HG02642 (cell line): ENCODE results near the gene PPP2R2C.

Experiments
- ATAC-seq: cut with Tn5 transposase; IDR thresholded peaks from one replicate; pipeline ENCODE4 v1.9.1; 2021; ENCODE audit warnings: mild to moderate bottlenecking; ENCODE audit not compliant: unreplicated experiment, poor library complexity

PPP2R2C gene

DNA sequence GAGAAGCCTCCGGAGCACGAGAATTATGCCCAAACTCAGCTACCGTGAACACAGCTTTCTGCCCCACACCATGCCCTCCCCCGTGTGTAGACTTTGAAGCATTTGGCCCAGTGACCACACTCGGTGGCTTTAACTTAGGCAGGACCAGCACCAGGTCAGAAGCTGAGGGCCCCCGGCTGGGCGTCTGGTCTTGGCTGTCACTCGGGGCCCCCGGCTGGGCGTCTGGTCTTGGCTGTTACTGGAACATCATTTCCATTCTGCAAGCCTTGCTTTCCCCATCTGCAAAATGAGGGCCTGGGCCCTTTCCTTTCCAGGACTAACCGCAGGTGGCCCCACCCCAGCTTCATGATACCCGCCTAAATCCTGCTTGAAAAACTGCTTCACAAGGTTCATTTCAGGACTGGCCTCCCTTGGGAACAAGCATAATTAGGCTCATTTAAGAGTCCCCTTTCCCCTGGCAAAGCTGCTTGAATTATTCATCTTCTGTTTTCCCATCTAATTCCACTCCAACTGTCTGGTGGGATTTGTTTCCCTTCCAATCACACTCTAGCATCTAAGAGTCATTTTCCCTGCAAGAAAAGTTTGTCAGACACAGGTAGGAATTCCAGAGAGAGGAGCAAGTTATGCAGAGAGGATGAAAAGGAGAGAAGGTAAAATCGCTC lies 120.3 kb downstream of the PPP2R2C start:
- ATAC-seq = no peak

DNA sequence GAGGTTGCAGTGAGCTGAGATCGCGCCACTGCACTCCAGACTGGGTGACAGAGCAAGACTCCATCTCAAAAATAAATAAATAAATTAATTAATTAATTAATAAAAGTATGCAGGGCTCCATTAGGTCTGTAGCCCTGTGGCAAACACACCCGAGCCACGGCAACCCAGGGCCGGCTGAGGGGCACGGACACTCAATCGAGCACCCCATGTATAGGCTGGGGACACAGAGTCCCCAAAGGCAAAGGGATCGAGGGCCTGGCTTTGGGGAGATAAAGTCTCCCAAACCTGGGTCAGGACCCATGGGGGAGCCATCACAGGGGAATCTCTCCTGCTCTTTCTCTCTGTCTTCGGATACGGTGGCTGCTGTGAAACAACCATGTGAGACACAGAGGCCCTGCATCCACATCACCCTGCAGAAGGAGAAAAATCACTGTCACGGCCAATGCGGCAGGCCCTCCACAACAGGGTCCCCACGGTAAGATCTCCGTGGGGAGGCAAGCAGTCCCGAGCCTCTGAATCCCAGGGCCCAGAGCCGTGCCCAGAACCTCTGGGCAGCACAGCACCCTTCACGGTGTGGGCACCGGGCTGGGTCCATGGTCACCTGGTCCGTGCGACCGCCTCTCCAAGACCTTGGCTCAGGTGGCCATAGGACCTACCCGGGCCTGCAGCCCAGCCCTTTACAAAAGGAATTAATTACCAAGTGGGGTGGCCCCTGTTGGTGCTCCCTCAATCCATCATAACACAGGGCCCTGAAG lies 121.0 kb downstream of the PPP2R2C start:
- ATAC-seq = no peak

DNA sequence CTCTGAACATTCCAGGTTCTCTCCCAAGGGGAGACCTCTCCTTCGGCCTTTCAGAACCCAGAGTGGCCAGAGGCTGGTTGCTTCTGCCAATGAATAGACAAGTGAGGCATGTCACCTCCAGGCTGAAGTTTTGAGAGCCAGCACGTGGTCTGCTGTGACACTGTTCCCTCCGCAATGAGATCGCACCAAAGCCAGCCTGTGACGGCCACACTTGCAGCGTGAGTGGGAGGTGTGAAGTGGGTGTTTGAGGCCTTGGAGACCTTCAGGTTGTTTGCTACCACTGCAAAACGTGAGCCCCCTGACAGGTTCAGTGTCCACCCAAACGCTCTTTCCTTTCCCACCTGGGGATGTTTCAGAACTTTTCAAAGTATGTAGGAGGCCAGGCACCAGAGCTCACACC lies 121.8 kb downstream of the PPP2R2C start:
- ATAC-seq = no peak

DNA sequence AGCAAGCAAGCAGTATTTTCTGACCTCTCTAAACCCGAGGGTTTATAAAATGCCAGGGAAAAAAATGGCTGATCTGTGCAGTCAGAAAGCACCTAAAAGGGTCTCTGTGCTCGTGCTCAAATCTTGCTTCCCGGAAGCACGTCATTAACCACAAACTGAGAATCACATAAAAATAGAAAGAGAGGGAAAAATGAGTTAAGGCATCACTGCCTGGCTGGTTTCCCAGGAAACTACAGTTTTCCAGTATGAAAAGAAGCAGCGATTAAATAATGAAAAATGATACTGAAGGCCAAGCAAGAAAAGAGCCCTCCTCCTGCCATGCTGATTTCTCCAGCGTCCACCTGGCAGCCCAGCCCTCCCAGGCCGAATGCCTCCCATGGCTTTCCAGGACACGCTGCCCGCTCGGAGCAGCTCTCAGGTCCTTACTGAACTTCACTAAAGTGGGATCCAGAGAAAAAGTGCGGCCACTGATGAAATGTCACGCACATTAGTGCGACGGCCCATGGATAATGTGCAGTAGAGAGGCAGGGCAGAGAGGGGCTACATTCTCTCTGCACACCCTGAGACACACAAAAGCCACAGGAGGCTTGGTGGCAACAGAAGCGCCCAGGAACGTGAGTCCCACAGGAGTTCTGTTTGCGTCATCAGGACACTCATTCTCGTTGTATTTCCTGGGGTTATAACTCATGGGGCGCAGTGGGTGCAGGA lies 122.4 kb downstream of the PPP2R2C start:
- ATAC-seq = no peak

DNA sequence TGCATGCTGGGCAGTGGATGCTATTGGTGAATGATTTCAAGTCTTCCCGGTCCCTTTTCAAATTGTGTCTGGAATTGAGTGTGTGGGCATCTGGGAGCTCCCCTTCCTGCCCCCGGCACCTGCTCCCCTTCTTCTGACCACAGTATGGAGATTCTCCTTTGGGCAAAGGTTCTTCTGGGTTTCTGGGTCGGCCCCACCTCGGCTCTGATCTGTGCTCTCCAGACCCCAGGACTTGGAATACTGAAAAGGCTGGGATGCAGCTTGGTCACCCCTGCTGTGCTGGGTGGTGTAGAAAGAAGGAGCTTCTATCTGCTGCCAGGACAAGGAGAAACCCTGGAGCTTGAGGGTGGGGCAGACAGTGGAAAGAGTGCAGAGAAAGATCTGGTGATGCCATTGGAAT lies 124.0 kb downstream of the PPP2R2C start:
- no peak for ATAC-seq

DNA sequence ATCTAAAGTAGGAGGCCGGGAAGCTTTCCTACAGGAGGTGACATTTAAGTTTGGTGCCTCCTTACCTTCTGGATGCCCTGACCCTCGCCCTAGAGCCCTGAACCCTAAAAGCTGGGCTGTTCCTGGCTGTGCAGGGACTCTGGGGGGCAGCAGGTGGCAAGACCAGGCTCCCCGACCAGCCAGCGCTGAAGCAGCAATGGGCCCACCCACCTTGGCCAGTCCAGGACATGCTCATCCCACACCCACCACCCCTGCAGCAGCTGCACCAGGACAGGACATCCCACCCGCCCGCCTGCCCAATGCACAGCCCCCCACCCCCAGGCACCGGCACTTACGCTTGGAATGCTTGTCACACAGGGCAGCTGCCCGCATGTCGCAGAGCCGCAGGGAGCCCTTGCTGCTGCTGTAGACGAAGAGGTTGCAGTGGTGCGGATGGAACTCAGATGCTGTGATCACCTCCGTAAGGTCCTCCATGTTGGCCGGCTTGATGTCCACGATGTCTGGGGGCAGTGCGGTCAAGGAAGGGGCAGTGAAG lies 124.8 kb downstream of the PPP2R2C start:
- no peak for ATAC-seq

DNA sequence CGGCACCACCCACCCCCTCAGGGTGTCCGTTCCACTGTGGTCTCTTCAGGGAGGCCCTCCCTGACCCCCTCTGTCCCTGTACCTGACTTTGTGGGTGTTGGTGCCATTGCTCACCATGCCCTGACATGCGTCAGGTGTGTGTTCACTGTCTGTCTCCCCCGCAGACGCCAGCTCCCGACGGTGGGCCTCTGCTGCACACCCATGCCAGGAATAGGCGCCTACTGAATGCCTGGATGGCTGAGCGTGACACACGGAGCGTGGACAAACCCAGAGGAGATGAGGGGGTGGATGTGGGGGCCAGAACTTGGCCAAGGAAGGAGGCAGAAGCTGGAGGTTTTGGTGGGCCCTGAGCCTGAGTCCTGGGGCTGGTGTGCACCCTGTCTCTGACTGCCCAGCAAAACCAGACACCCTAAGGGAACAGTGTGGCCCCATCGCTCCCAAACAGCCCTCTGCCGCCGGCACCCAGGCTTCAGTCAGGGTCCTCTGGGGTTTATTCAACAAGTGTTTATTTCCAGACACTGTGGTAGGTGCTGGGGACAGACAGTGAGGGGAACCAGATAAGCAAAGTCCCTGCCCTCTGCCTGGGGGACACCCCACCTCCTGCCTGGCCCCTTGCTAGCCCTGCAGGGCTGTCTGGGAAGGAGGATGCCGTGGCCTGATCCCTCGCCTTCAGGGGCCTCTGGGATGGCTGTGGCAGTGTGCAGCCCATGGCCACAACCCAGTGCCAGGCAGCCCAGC lies 125.9 kb downstream of the PPP2R2C start:
- ATAC-seq = no peak

DNA sequence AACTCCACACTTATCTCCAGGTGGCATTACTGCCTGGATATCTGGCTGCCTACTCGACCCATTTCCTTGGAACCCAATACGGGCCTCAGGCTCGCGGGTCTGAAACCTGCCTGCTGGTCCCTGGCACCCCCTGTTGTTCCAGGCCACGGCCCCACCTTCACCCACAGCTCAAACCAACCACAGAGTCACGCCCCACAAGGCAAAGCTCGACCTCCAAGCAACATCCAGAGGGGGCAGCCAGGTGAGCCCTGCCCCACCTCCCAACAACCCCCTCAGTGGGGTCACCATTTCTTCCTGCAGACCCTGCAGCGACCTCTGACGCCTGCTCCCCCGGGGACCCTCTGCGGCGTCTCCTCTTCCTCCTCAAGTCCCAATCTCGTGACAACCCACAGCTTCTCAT lies 126.5 kb downstream of the PPP2R2C start:
- ATAC-seq = no peak

DNA sequence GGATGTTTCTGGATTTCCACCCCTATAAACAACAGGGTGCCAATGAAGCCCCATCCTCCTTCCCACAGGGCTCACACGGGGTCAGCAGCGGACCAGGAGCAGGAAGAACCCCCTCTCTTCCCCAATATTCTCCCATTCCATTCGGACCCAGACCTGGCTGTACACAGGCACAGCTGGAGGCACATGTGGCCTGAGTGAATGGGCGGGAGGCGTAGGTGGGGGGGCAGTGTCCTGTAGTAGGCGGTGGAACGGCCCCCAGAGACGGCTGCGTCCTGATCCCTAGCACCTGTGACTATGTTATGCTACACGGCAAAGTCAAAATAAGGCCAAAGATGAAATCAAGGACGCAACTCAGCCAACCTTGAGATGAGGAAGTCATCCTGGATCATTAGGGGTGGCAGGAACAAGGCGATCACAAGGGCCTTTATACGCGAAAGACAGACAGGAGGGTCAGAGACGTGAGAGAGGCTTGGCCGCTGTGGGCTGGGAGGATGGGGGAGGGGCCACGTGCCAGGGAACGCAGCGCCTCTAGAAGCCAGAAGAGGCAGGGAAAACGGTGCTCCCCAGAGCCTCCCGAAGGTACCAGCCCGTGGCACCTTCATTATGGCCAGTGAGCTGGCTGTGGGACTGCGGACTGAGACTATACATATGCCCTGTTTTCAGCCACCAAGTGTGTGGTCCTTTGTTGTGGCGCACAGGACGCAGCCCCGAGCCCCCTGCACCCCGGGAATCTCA lies 127.2 kb downstream of the PPP2R2C start:
- ATAC-seq = no peak

DNA sequence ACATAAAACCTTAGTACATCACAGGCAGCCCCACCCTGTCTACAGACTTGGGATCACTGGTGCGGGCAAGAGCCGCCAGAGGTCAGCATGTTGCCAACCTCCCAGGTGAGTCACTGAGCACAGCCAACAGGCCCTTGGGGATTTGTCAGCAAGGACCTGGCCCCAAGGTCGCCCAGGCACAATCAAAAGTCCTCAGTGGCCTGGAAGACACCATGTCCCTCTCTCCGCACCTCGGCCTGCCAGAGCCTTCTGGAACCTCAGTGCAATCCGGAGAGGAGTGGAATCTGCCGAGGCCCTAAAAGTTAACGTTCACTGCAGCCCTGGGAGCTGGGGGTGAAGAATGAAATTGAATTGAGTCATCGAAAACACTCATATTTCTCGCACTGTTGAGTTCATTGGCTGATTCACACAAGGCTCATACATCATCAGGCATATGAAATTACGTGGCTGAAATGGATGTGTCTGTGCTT lies 128.4 kb downstream of the PPP2R2C start:
- no peak for ATAC-seq

DNA sequence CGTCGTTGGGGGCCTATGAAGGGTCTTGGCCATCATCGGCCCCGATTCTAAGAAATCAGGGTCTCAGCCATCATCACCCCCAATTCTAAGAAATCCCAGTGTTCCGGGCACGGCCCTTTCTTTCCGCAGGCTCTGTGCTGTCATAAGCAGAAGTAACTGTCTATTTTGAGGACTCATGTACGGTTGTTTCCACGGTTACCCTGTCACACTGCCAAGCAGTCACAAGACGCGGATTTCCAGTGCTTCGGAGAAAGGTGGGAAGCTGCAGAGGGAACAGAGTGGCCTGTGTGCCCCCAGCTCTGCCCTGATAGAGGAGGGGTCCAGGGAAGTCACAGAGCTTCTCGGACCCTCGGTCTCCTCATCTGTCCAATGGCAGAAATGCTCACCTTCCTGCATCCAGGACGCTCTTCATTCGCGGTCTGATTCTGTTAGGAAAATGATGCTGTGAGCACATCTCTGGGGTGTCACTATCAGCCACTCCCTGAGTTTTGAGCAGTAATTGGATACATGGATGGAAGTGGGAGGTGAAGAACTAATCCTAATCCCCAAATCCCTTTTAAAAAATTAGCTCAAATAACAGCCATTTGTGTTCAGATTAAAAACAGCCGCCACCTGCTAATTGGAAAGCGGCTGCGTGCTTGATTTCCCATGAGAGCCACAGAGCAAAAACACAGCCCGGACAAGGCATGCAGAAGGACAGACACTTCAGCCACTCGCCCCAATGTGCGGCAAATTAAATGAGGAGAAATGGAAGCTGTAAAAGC lies 129.7 kb downstream of the PPP2R2C start:
- no peak for ATAC-seq

DNA sequence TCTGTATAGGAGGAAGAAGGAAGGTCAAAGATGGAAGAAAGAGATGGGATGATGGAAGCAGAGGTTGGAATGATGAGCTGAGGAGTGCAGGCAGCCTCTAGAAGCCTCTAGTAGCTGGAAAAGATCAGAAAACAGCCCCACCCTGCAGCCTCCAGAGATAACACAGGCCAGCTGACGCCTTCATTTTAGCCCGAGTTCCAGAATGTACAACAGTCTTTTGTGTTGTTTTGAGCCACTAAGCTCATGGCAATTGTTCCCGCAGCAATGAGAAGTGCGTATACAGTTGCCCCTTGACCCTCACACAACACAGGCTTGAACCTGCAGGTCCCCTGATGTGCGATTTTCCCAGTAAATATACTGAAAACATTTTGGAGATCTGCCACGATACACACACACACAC lies 130.7 kb downstream of the PPP2R2C start:
- ATAC-seq = no peak

DNA sequence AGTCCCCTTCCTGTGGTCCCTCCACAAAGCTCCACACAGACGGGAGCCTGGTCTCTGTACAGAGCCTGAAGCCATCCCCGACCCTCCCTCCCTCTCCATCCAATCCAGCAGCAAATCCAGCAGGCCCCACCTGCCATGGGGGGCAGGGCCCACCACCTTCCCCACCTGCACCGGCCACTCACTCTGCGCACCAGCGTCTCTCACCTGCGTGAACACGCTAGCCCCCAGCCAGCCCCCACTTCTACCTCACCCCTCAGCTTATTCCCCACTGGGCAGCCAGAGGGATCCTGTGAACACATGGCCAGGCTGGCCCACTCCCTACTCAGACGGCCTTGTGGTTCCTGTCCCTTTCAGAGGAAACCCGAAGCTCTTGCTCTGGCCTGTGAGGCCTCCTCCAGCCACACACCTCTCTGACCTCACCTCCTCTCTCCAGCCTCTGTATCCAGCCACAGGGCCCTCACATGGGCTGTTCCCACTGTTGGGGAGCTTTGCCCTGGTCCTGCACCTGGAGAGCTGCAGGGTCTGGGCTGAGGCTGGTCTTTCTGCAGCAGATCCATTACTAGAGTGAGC lies 131.9 kb downstream of the PPP2R2C start:
- no peak for ATAC-seq

DNA sequence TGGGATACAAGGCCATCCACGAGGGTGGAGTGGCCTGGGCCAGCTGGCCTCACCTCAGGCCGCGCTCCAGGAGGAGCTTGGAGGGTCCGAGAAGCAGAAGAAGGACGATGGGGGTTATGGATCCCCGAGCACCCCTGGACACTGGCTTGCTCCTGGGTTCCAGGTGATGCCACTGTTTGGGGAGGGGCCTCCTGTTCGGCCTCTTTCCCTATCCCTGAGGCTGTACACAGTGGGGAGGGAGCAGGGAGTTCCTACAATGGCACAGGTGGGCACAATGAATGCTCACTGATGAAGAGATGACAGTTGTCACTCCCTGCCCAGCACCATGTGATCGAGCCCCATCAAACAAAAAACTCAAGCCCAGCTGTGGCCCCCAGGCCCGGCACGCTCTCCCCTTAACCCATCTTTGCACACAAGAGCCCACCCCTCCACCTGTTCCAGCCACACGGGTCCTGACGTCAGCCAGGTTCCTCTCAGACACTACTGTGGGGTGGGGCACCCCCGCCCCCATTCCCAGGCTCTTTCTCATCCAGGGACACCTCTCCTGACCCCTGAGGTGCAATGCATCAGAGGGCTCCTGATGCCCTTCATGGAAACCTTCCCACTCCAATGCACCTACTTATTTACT lies 132.5 kb downstream of the PPP2R2C start:
- no peak for ATAC-seq

DNA sequence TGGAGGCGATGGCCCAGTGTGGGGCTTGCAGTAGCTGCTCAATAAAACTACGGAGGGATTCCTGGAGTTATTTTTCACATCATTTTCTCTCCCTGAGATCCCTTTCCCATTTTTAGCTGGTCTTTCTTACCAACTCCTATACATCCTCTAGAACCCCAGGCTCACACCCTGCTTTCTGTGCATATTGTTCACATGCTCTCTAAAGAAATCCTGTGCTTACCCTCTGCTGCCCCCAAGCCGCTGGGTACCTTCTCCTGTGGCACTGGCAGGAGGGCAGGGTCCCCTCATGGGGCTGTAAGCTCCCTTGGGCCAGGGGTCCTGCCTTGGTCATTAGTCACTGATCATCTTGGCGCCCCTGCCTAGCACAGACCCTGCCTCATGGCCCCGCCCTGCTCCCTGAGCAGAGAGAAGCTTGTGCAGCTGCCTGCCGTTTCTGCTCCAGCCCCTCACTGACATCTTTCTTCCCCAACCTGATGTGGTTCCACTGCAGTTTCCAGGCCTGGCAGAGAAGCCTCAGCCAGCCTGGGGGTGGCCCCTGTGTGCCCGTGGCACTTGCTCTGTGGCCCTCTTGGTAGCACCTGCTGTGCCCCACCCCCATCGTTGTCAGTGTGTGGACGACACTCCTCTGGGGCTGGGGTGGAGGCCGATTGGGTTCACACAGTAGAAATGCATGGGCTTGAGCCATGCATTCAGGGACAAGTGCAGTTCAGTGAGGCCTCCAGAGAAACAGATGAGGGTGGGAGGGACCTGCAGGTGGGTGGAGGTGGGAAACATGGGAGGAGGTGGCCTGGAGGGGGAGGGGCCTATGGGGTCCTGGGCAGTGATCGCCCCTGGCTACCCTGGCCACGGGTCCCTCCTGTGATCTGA lies 133.2 kb downstream of the PPP2R2C start:
- no peak for ATAC-seq

DNA sequence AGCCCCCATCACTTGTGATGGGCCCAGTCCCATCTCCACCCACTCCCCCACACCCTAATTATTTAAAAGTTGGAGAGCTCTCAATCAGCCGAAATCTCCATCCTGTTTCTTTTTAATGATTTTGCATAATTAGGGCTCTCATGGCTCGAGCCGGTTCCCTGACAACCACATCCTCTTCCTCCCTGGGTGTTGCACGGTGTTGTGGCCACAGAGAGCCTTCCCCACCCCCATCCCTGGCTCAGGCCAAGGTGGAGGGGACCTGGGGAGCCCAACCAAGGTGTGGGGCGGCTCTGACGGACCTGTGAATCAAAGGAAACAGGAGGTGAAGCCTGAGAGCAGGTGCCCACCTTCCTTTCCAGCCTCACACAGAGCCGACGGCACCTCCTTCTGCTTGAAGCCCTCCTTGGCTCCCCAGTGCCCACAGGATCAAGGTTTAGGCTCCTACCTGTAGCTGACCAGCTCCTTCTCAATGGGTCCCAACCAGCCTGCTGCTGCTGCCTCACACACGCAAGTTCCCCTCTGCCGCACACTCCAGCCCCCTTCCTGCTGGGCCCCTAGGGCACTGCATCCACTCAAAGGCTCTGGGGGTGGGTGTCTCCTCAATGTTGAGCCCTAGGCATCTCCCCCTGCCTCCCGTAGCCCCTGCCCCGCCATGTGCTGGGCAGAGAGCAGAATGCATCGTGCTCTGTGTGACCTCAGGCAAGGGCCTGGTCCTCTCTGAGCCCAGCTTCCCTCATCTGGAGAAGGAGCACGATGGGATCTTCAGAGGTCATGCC lies 134.1 kb downstream of the PPP2R2C start:
- ATAC-seq = no peak
